NCI-H146 treated with DMSO at 0.1 percent for 48 hours (cell line): ENCODE data around the gene EXOSC5.

Experiments
- DNase-seq: peaks from one replicate; lab custom pipeline; 2025; ENCODE audit not compliant: unreplicated experiment; lab: John Stamatoyannopoulos, UW

Gene EXOSC5

DNA sequence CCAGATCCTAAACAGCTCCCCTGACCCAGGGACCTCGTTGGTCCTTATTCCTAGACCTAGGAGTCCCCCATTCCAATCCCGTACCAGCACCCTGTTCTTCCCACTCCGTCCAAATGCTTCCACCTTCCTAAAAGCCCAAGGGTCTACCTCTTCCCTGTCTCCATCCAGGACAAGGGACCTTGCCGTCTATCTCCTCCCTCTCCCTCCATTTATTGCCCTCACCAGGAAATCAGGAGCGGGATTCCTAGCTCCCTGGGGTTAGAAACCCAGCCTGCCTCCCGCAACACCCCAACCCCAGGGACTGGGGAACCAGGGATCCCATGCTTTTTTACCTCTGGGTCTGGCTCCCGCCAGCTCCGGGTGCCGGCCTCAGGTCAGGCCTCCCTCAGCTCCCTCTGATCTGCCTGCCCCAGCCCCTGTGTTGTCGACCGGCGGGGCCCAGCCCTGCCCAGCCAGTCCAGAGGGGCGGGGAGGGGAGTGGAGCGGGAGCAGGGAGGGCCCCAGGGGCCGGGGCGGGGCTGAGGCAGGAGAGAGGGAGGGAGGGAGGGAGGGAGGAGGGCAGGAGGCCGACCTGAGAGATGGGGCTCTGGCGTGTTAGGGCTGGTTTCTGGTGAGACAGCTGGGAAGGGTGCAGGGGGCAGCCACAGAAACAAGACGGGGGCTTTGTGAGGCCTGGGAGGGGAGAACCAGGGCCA lies 29.9 kb upstream of the EXOSC5 start, which contains the start of gene B3GNT8:
Gene B3GNT8 (minus strand): TSS at position 423 of the 695 bp plus-strand sequence. CDS start 596 bp downstream, outside the sequence.
- no peak for DNase-seq

DNA sequence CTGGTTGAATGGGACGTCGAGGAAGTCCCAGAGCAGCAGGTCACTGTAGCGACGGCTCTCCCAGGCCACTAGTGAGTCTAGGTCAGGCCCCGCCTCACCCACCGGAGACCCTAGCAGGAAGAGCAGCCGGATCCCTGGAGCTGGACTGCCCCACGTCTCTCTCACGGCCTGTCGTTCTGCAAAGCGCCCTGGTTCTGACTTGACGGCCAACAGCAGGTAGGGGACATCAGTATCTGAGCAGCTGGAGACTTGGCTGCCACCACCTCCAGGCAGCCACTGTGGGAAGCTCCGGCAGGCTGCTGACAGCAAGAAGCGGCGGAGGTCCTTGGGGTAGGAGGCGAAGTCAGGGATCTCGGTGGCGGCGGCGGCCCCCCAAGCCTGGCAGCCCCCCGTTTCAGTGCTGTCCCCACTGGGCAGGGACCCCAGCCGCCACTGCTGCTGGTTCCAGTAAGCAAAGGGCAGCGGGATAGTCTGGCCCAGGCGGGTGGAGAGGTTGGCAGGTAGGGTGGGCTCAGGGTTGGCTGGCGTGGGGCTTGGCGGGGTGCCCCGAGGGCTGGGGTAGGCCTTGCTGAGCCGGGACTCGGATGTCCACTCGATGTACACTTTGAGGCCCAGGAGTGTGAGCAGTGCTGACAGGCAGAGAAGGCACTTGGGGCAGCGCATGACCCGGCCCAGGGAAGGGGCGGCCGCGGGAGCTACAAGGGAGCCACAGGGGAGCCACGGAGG lies 29.1 kb upstream of the EXOSC5 start:
- DNase-seq, result no peak

DNA sequence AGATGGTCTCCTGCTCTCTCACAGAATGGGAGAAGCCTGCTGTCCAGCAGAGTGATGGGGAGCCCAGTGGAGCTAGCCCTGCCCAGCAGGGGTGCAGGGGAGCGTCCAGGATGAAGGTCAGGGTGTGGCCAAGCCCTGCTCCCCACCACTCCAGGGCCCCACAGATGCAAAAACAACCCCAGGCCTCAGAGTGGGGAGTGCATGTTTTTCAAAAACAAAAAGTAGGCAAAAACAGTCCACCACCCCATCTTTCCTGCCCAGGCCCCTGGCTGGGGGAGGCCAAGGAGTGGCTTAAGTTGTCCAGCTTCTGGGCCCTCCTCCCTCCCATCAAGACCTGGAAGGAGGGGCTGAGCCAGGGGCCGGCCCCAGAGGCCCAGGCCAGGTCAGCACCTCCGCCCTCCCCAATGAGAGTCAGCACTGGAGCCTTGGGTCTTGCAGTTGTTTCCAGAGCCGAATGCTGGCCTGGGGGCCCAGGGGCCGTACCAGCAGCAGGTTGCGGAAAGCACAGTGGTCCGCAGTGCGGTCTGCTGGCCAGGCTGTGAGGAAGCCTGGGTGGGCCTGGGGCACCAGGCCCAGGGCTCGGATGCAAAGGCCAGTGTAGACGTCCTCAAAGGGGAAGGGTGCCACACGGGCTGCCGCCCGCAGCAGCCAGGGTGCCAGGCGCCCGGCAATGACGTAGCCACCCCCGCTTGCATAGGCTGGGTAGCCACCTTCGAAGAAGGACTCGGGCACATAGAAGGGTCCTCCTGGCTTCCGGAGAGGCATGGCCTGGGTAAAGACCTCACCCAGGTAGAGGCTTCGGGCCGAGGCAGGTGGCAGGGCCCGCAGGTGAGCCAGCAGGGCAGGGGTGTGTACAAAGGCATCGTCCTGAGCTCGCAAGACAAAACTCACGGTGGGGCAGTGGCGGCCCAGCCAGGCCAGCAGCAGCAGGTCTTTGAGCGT lies 28.3 kb upstream of the EXOSC5 start:
- DNase-seq, result no peak

DNA sequence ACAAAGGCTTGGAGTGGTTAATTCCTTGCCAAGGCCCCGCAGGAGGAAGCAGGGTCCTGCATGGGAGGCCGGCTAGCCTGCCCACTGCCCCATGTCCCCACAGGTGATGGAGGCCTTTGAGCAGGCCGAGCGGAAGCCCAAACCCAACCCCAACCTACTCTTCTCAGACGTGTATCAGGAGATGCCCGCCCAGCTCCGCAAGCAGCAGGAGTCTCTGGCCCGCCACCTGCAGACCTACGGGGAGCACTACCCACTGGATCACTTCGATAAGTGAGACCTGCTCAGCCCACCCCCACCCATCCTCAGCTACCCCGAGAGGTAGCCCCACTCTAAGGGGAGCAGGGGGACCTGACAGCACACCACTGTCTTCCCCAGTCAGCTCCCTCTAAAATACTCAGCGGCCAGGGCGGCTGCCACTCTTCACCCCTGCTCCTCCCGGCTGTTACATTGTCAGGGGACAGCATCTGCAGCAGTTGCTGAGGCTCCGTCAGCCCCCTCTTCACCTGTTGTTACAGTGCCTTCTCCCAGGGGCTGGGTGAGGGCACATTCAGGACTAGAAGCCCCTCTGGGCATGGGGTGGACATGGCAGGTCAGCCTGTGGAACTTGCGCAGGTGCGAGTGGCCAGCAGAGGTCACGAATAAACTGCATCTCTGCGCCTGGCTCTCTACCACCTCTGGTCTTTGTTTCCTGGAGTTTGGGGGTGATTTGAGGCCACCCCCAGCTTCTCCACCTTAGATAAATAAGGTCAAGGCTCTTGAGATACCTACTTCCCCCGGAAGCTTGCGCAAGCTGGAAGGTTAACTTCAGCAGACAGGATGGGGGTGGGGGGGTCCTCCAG lies 27.4 kb upstream of the EXOSC5 start:
- DNase-seq, result no peak

DNA sequence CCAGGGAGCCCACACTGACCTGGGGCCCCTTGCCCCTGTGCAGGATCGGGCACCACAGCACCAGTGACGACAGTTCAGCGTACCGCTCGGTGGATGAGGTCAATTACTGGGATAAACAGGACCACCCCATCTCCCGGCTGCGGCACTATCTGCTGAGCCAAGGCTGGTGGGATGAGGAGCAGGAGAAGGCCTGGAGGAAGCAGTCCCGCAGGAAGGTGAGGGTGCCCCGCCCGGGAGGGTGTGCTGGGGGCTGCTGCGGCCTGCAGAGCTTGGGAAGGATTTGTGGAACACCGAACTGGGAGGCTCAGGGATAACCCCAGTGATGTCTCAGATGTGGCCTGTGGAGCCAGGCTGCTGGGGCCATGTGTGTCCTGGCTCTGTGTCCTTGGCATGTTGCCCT lies 25.8 kb upstream of the EXOSC5 start:
- DNase-seq, result no peak

DNA sequence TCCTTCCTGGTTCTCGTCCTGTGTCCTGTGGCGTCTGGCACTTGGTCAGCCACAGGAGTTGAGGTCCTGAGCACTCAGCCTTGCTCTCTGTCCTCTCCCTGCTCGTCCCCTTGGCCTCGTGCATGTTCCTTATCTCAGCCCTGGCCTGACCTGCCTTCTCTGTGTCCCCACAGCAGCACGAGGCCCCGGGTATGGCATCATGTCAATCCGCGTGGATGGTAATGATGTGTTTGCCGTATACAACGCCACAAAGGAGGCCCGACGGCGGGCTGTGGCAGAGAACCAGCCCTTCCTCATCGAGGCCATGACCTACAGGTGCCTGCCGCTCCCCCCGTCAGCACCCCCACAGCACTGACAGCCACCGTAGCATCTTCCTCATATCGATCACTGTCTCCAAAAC lies 25.3 kb upstream of the EXOSC5 start:
- DNase-seq, result no peak

DNA sequence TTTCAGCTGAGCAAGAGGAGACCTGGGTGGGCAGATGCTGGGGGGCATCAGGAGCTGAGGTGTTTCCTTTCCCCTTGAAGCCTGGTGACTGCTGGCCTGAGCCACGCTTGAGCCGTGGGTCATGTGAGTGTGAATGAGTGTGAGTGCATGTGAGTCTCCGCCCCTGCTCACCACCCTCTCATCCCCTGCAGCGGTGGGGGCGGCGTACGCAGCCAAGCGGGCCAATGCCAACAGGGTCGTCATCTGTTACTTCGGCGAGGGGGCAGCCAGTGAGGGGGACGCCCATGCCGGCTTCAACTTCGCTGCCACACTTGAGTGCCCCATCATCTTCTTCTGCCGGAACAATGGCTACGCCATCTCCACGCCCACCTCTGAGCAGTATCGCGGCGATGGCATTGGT lies 24.8 kb upstream of the EXOSC5 start:
- no peak for DNase-seq

DNA sequence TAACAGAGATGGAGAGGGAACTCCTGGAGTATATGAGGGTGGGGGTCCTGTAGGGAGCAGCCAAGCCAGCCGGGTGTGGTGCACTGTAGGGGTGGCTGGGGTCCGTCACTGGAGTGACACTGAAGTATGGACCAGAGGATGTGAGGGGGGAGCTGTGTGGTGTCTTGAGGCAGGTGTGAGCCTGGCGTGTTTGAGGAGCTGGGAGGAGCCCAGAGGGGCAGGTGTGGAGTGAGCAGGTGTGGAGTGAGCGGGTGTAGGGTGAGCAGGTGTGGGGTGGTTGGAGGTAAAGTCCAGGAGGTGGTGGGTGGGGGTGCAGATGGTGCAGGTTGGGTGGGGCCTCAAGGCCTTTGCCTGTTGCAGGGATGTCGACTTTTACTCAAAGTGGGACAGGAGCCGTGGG lies 24.2 kb upstream of the EXOSC5 start:
- DNase-seq, result peak; percentile 46

DNA sequence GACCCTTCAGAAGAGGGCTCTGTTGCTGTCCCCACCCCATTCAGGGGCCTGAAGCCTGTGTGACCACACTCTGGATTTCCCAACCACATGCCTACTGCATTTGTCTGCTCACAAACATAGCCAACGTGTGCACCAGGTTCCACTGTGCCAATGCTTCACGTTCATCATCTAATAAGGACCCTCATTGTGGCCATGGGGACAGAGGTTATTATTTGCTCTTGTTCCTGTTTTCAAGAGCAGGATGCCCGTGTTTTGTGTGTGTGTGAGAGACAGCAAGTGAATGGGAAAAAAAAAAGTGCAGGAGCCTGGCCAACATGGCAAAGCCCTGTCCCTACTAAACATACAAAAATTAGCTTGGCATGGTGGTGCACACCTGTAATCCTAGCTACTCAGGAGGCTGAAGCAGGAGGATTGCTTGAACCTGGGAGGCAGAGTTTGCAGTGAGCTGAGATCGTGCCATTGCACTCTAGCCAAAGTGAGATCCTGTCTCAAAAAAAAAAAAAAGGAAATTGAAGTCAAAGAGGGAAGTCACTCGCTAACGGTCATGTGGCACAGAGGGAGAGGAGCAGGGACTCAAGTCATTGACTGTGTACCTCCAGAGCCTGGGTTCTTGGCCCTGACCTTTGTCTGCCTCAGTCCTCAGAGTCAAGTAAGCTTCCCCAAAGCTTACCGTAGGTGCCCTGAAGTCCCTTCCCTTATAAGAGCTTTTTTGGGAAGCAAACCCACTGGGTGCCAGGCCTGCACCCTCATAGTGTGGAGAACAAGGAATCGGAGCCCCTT lies 23.1 kb upstream of the EXOSC5 start:
- no peak for DNase-seq

DNA sequence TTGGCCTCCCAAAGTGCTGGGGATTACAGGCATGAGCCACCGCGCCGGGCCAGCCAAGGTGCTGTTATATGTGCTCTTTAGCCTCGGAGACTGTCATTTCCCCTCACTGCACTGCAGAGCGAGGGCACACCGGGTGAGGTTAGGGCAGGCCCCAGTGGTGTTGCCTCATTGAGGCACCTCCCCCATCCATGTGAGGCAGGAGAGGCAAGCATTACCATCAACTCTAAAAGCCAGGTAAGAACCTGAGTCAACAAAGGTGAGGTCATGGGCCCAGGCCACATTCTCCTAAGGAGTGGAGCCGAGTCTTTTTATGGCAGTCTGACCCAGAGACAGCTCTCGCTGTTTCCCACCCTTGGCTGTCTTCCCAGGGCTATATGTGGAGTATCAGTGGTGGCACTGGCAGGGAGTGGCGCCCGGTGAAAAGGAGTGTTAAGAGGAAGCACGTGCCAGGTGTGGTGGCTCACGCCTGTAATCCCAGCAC lies 19.1 kb upstream of the EXOSC5 start:
- no peak for DNase-seq

DNA sequence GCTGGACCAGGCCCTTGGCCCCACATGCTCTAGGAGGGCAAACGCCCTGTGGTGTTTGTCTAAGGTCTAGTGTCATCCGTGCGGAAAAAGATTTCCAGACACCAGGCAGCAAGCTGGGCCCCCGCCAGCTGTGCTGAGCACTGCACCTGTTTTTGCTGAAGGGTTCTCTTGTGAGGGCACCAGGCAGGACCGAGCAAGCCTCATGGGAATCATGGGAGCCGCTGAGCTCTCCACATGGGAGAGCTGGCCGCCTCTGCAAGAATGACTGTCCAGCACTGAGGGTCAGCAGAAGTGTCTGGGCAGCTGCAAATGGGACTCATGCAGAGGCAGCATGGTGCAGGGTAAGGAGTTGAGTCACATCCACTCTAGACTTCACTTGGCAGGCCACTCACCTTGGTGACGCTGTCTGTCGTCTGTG lies 18.0 kb upstream of the EXOSC5 start:
- DNase-seq, result peak; percentile 17

DNA sequence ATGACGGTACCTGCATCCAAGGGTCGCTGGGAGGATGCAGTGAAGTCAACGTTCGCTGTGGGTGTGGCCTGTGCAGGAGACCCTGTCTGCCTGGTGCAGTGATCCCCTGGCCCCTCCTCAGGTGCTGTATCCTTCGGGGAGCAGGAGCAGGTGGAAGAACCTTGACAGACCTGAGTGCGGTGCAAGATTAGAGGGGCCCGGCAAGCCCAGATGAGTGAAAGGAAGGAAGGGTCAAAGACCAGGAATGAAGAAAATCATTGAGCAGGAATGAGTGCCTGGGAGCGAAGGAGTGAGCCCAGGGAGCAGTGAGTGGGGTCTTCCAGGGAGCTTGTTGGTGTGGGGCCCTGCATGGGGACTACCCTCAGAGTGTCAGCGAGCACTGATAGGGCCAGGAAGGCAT lies 17.3 kb upstream of the EXOSC5 start:
- no peak for DNase-seq

DNA sequence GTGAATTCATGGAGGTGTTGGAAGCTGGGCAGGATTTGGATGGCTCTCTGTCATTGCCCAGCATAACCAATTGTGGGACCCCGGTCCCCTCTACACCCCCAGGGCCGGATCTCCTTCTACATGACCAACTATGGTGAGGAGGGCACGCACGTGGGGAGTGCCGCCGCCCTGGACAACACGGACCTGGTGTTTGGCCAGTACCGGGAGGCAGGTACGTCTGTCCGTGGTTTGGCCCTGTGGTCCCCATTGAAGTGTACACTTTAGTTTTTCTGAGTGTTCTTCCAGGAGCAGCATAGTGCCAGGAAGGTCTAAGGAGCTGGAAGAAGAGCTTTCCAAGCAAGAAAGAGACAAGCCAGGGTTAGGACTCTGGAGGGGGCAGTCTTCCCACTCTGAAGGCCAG lies 16.8 kb upstream of the EXOSC5 start:
- no peak for DNase-seq

DNA sequence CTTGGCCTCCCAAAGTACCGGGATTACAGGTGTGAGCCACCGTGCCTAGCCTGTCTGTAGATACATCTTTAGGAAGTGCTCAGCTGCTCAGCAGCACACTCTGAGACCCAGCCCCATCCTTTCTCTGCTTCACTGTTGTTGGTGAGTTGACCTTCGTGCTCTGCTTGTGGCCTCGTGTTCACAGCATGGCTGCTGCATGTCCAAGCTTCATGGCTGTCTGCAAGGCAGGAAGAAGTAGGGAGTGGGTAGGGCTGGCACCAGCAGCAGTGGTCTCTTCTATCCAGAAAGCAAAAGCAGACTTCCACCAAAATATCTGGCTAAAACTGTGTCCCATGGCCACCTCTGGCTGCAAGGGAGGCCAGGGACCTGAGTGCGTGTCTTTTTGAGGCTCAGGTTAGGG lies 15.8 kb upstream of the EXOSC5 start:
- no peak for DNase-seq

DNA sequence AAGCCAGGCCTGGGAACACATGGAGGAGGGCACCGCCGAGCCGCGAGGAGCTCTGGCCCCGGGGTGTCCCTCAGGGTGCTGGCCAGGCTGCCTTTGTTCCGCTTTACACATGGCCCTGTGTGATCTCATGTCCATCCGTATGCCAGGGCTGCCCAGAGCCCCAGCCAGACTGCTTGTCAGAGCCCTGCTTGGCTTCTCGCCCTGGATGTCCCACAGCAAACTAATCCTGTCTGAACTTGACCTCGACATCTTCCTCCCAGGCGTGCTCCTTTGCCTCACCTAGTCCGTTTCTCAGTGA lies 14.8 kb upstream of the EXOSC5 start:
- no peak for DNase-seq

DNA sequence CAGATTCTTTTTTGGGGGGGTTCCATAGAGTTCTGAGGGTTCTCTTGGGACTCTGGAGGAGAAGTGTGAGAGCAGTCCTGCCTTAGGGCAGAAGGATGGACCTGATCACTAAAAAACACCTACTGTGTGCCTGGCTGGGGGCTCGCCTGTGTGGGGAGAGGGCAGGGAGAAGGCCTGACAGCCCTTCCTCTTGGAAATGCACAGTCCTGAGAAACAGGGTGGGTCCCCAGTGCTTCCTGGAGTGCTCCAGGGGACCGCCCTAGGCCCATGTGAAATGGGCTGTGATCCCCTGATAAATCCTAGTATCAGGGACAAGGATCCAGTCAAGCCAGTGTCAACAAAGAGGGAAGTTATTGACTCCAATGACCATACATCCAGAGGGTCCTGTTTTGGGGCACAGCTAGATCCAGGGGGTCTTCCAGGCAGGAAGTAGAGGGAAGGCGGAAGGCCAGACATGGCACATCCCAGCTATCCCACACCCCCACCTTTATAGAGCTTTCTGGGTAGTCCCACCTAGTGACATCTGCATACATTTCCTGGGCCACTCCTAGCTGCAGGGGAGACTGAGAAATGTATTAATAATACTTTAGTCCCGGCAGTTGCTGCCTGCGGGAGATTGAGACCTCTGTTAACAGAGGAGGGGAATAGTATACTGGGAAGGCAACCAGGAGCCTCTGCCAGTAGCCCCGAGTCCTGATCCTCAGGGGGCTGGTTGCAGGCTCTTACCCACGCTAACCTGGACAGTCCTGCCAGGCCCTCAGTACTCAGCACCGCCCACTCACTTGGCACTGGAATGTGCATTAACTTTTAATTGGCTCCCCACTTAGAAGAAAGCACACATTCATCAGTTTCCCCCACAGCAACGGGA lies 14.2 kb upstream of the EXOSC5 start:
- DNase-seq, result no peak

DNA sequence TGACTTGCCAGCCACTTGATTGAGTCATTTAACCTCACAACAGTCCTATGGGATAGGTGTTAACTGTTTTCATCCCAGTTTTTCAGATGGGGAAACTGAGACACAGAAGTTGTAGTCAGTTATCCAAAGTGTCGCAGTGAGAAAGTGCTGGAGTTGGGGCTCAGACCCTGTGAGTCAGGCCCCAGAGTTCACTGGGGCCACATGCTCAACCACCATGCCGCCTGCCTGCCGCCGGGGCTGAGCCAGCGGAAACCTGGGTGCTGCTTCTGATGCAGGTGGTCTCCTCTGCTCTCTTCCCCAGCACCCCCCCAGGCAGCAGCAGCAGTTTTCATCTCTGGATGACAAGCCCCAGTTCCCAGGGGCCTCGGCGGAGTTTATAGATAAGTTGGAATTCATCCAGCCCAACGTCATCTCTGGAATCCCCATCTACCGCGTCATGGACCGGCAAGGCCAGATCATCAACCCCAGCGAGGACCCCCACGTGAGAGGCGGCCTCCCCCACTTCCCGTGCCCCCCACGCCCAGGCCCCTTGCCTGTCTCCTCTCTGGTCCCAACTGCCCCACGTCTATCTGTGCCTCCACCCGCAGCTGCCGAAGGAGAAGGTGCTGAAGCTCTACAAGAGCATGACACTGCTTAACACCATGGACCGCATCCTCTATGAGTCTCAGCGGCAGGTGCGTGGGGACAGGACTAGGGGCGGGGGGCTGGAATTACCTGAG lies 13.3 kb upstream of the EXOSC5 start:
- no peak for DNase-seq

DNA sequence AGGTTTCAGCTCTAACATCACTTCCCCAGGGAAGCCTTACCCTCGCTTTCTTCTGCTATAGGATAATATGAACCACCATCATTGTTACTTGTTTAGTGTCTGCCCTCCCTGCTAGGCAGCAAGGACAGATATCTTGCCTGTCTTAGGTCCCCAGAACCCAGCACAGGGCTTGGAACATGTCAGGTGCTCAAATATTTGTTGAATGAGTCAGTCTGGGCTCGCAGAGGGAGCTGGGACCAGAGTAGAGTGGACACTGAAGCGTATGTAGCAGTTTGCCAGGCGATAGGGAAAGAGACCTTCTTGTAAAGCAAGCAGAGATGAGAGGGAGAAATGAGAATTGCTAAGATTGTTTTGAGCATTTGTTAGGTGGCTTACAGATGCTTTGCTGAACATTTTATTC lies 12.1 kb upstream of the EXOSC5 start:
- peak; percentile 50 for DNase-seq
